ENCODE data around the gene TBX22.
"Not testable (repeated sequence)": the region's sequence is repeated elsewhere in the genome, so short reads cannot be mapped to it uniquely, and the experiment has no call there.

The TBX22 gene

GRCh38 chrX:80014141-80014940, at the start of gene TBX22:
Gene TBX22 (plus strand): TSS chrX:80014753. CDS start chrX:80022270, 7,517 bp downstream.
- DNase-seq = no peak

GRCh38 chrX:79975605-79976004, 38.9 kb upstream of the TBX22 start:
- DNase-seq = no peak

- no peak for DNase-seq
Measured at GRCh38 chrX:80004458-80004857, 10.1 kb upstream of the TBX22 start.

- DNase-seq = no peak
Measured at GRCh38 chrX:80011522-80011921, 3.0 kb upstream of the TBX22 start.

- no peak for DNase-seq
Measured at GRCh38 chrX:80016182-80016581, 1.6 kb downstream of the TBX22 start.

GRCh38 chrX:80021621-80022020, 7.1 kb downstream of the TBX22 start:
- no peak for DNase-seq

- DNase-seq = no peak
Measured at GRCh38 chrX:80022363-80023031, 7.9 kb downstream of the TBX22 start.

- DNase-seq = no peak
Measured at GRCh38 chrX:80026116-80026515, 11.6 kb downstream of the TBX22 start.

GRCh38 chrX:80066156-80066555, 51.6 kb downstream of the TBX22 start:
- DNase-seq = not testable (repeated sequence)

- DNase-seq = not testable (repeated sequence)
Measured at GRCh38 chrX:80075625-80076024, 61.1 kb downstream of the TBX22 start.

All from SIG-M5 (cell line).